Keratinocyte (primary cell): ENCODE measurements around the gene IL21R. TPM values are rescaled to one million over a fixed set of nuclear protein-coding genes. Genes with fewer than 3 reads are reported as not detected.
"Not testable (repeated sequence)": the region's sequence is repeated elsewhere in the genome, so short reads cannot be mapped to it uniquely, and the experiment has no call there.

Experiments used
- DNase-seq: peaks from one replicate; pipeline ENCODE4 v3.0.0-alpha.2; 2011; ENCODE audit warnings: low read depth, missing footprints, low spot score
- FAIRE-seq: peaks from 2 replicates; lab custom pipeline; 2011; peaks lifted over from hg19 to GRCh38; lab: Jason Lieb, UNC
- H2AFZ ChIP-seq: 2 replicates; pipeline ENCODE4 v1.6.0; 2012; ENCODE audit warnings: low read length, control low read depth, inconsistent platforms; ENCODE audit not compliant: control insufficient read depth
- H3K27ac ChIP-seq: 2 replicates; pipeline ENCODE4 v1.5.1; 2011; ENCODE audit warnings: low read length; ENCODE audit not compliant: control insufficient read depth, insufficient read depth
- H3K27me3 ChIP-seq: 3 replicates; pipeline ENCODE4 v1.6.0; 2011; ENCODE audit warnings: low read length; ENCODE audit not compliant: control insufficient read depth, insufficient read depth; ENCODE audit errors: extremely low read depth
- H3K36me3 ChIP-seq, 2 experiments: 2 replicates in 1 of 2; 3 replicates in 1 of 2; pipeline ENCODE4 v1.5.1; 2011; ENCODE audit warnings: low read length in 2 of 2, mild to moderate bottlenecking in 1 of 2; ENCODE audit not compliant: control insufficient read depth in 2 of 2, insufficient read depth in 2 of 2; ENCODE audit errors: extremely low read depth in 1 of 2
- H3K4me1 ChIP-seq: 3 replicates; pipeline ENCODE4 v1.5.1; 2011; ENCODE audit warnings: low read length; ENCODE audit not compliant: control insufficient read depth, insufficient read depth; ENCODE audit errors: extremely low read depth
- H3K4me2 ChIP-seq: 3 replicates; pipeline ENCODE4 v1.6.0; 2011; ENCODE audit warnings: low read depth, low read length; ENCODE audit not compliant: control insufficient read depth, insufficient read depth; ENCODE audit errors: extremely low read depth
- H3K4me3 ChIP-seq, 3 experiments: fragments of 200-600 bp in 1 of 3; sonication (generic) in 1 of 3; 2 replicates in 2 of 3; 3 replicates in 1 of 3; pipeline ENCODE4 v1.5.1; 2011 to 2016; ENCODE audit warnings: low read length in 3 of 3, mild to moderate bottlenecking in 3 of 3, control low read depth in 2 of 3, inconsistent platforms in 1 of 3, low read depth in 1 of 3, mixed read lengths in 1 of 3, mixed run types in 1 of 3, moderate library complexity in 1 of 3; ENCODE audit not compliant: control insufficient read depth in 2 of 3, insufficient read depth in 2 of 3; ENCODE audit errors: extremely low read depth in 1 of 3
- H3K79me2 ChIP-seq: 2 replicates; pipeline ENCODE4 v1.6.0; 2012; ENCODE audit warnings: low read length; ENCODE audit not compliant: control insufficient read depth, insufficient read depth
- H3K9ac ChIP-seq: 3 replicates; pipeline ENCODE4 v1.6.0; 2011; ENCODE audit warnings: low read length; ENCODE audit not compliant: control insufficient read depth, insufficient read depth; ENCODE audit errors: extremely low read depth
- H3K9me1 ChIP-seq: 3 replicates; pipeline ENCODE4 v1.6.0; 2011; ENCODE audit warnings: low read length; ENCODE audit not compliant: control insufficient read depth, insufficient read depth; ENCODE audit errors: extremely low read depth
- H3K9me3 ChIP-seq: 2 replicates; pipeline ENCODE4 v1.5.1; 2012; ENCODE audit warnings: low read depth, low read length; ENCODE audit not compliant: control insufficient read depth
- H4K20me1 ChIP-seq: 3 replicates; pipeline ENCODE4 v1.6.0; 2011; ENCODE audit warnings: low read length; ENCODE audit not compliant: control insufficient read depth, insufficient read depth; ENCODE audit errors: extremely low read depth
- CTCF ChIP-seq, 3 experiments: IDR thresholded peaks in 1 of 3; conservative IDR thresholded peaks in 1 of 3; optimal IDR thresholded peaks in 1 of 3; 2 replicates in 2 of 3; 3 replicates in 1 of 3; pipeline versions ENCODE3 to v1.5.1; 2011; ENCODE audit warnings: low read length in 3 of 3, mild to moderate bottlenecking in 3 of 3, moderate library complexity in 2 of 3, control low read depth in 1 of 3, inconsistent platforms in 1 of 3; ENCODE audit not compliant: insufficient read depth in 2 of 3; ENCODE audit errors: extremely low read depth in 1 of 3
- EZH2 ChIP-seq: IDR thresholded peaks from one replicate; pipeline ENCODE4 v1.6.1; 2012; ENCODE audit warnings: inconsistent platforms, mild to moderate bottlenecking, low read length, moderate library complexity
- dilution Hi-C: fragments of 300-500 bp; cut with MboI; formaldehyde crosslinking; loops from one replicate; pipeline ENCODE4 v1.7.0; 2020; ENCODE audit warnings: low sequenced_read_pairs; ENCODE audit not compliant: extremely low pct_ligation_motif_present
- polyA plus RNA-seq, 5 experiments: library from polyadenylated mRNA; depleted of rRNA in 3 of 5; stranded (reverse) in 3 of 5; stranded (forward) in 1 of 5; unstranded in 1 of 5; fragments of >200 nt; gene quantifications; 1 replicate in 1 of 5; 2 replicates in 3 of 5; 3 replicates in 1 of 5; pipeline versions ENCODE4 v1.2.1 to v1.2.3, GENCODE V29; 2011 to 2012; ENCODE audit warnings: missing spikeins in 2 of 5, low read depth in 1 of 5, low replicate concordance in 1 of 5

IL21R gene
- polyA plus RNA-seq, 1 donor (not counting 4 experiments of a cell fraction or from before 2014, with no cell fraction given) = 0.12 TPM

DNA sequence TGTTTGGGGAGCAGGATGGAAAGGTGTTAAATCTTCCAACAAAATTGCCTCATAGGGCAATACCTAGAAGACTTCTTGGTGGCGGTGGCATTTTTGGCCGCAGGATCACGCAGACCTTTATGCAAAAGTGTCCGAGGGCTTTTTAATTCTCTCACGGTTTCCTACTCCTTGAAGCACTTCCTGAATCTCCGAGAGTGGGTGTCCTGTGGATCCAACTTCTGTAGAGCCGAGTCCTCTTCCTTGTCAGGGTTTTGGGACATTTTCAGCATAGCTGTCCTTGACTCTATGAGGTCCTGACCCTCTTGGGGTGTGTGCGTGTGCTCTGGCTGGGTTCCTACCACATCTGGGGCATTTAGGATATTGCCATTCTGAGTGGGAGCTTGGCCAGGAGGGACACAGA is 31.7 kb downstream of the IL21R start:
- no peaks in the 10 kb centered on the region for H3K79me2 ChIP-seq
- no peak overlapping the region for H3K4me3 ChIP-seq
- FAIRE-seq (no peak), DNase-seq (no peak)
- no peaks in the 10 kb centered on the region for H3K36me3 ChIP-seq
- H3K9ac ChIP-seq = no peak overlapping the region
- H2AFZ ChIP-seq = no peak overlapping the region
- H3K27me3 ChIP-seq = no peaks in the 10 kb centered on the region
- no peaks in the 10 kb centered on the region for H3K9me1 ChIP-seq
- H3K4me2 ChIP-seq = no peak overlapping the region
- H3K4me1 ChIP-seq = peaks cover 14% of the 10 kb centered on the region
- H4K20me1 ChIP-seq = no peaks in the 10 kb centered on the region
- peaks cover 3% of the 10 kb centered on the region for H3K9me3 ChIP-seq
- H3K27ac ChIP-seq = no peak overlapping the region
- dilution Hi-C loops = no loop called here
- TF ChIP-seq EZH2 = no peak

GRCh38 chr16:27434141-27435051 is 32.4 kb downstream of the IL21R start:
- FAIRE-seq (no peak), DNase-seq (no peak)
- no peaks in the 10 kb centered on the region for H4K20me1 ChIP-seq
- H3K9ac ChIP-seq = no peak overlapping the region
- H3K27ac ChIP-seq = no peak overlapping the region
- H3K4me3 ChIP-seq = no peak overlapping the region
- no peaks in the 10 kb centered on the region for H3K36me3 ChIP-seq
- dilution Hi-C loops = no loop called here
- no peaks in the 10 kb centered on the region for H3K9me1 ChIP-seq
- no peak for TF ChIP-seq CTCF (optimal IDR thresholded peaks at IDR 0.05 in 1 of 3, IDR thresholded peaks at IDR 0.05 in 1 of 3, conservative IDR thresholded peaks at IDR 0.05 in 1 of 3; ENCODE audit: extremely low read depth in 1 of 3, insufficient read depth in 2 of 3, low read length in 3 of 3)
- TF ChIP-seq EZH2 = no peak
- H3K79me2 ChIP-seq = no peaks in the 10 kb centered on the region
- no peak overlapping the region for H2AFZ ChIP-seq
- peaks cover 3% of the 10 kb centered on the region for H3K9me3 ChIP-seq
- H3K4me1 ChIP-seq = peaks cover 14% of the 10 kb centered on the region
- H3K27me3 ChIP-seq = no peaks in the 10 kb centered on the region
- H3K4me2 ChIP-seq = no peak overlapping the region

DNA sequence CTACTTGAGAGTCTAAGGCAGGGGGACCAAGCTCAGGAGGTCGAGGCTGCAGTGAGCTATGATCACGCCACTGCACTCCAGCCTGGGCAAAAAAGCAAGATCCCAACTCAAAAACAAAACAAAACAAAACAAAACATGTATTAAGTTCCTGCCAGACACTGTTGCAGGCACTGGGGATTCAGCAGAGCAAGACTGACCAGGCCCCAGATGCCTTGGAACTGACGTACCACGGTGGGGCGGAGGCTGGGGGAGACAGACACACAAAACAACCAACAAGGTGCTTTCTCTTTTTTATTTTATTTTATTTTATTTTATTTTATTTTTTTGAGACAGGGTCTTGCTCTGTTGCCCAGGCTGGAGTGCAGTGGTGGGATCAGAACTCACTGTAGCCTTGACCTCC is 33.2 kb downstream of the IL21R start:
- H3K36me3 ChIP-seq, H3K27me3 ChIP-seq, H4K20me1 ChIP-seq, H3K9me3 ChIP-seq, dilution Hi-C loops, H3K9me1 ChIP-seq, DNase-seq, H3K79me2 ChIP-seq, H2AFZ ChIP-seq, H3K27ac ChIP-seq, H3K4me3 ChIP-seq, FAIRE-seq, H3K9ac ChIP-seq, H3K4me2 ChIP-seq: not testable (repeated sequence)
- H3K4me1 ChIP-seq = peaks cover 14% of the 10 kb centered on the region
